Gastroesophageal sphincter (tissue), 3 donors: ENCODE measurements around the gene SASH3.

Source experiments
- EP300 ChIP-seq: sonication (generic); formaldehyde crosslinking; IDR thresholded peaks from one replicate; pipeline ENCODE4 v1.6.1; 2017; ENCODE audit warnings: antibody characterized with exemption, mild to moderate bottlenecking
- TF ChIP-seq, protein P1 (sequence below), 4 experiments: fragments of 200-600 bp in 2 of 4; fragments of 450-650 bp in 2 of 4; sonication (generic) in 1 of 4; IDR thresholded peaks; one replicate each; pipeline ENCODE4 v1.5.1; 2017 to 2019; ENCODE audit warnings: antibody characterized with exemption in 4 of 4, mild to moderate bottlenecking in 2 of 4, moderate library complexity in 2 of 4

DNA sequence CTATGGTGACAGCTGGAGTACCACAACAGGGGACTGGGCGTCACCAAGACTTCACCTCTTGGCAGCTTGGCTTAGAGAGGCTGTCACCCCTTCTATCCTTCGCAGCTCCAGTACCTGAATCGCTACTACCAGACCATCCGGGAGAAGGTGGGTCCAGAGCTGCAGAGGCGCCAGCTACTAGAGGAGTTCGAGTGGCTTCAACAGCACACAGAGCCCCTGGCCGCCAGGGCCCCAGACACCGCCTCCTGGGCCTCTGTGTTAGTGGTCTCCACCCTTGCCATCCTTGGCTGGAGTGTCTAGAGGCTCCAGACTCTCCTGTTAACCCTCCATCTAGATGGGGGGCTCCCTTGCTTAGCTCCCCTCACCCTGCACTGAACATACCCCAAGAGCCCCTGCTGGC is 11.6 kb upstream of the SASH3 start:
- TF ChIP-seq, protein P1, sequence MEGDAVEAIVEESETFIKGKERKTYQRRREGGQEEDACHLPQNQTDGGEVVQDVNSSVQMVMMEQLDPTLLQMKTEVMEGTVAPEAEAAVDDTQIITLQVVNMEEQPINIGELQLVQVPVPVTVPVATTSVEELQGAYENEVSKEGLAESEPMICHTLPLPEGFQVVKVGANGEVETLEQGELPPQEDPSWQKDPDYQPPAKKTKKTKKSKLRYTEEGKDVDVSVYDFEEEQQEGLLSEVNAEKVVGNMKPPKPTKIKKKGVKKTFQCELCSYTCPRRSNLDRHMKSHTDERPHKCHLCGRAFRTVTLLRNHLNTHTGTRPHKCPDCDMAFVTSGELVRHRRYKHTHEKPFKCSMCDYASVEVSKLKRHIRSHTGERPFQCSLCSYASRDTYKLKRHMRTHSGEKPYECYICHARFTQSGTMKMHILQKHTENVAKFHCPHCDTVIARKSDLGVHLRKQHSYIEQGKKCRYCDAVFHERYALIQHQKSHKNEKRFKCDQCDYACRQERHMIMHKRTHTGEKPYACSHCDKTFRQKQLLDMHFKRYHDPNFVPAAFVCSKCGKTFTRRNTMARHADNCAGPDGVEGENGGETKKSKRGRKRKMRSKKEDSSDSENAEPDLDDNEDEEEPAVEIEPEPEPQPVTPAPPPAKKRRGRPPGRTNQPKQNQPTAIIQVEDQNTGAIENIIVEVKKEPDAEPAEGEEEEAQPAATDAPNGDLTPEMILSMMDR (IDR thresholded peaks at IDR 0.05), result no peak
- TF ChIP-seq EP300, result no peak
